H1 (cell line): ENCODE results near the gene KIF26B. TPM values are rescaled to one million over a fixed set of nuclear protein-coding genes. Genes with fewer than 3 reads are reported as not detected.

Source experiments
- CTCF ChIA-PET: fragments of 300-600 bp; sonication (Branson Sonifier 250); formaldehyde crosslinking; loops from one replicate; lab custom pipeline; 2021; ENCODE audit not compliant: partially characterized antibody; lab: Charles Lee
- POLR2A ChIA-PET: fragments of 300-600 bp; sonication (Branson Sonifier 250); formaldehyde crosslinking; loops from one replicate; lab custom pipeline; 2021; ENCODE audit warnings: inconsistent platforms; ENCODE audit not compliant: partially characterized antibody; lab: Charles Lee
- DNase-seq, 2 experiments: peaks; one replicate each; pipeline versions ENCODE4 v3.0.0 to v3.0.0-alpha.2; 2010 to 2022; ENCODE audit warnings: low spot score in 2 of 2, low read depth in 1 of 2, mixed read lengths in 1 of 2
- FAIRE-seq: peaks from 2 replicates; lab custom pipeline; 2011; peaks lifted over from hg19 to GRCh38; lab: Jason Lieb, UNC
- H2AFZ ChIP-seq: 2 replicates; pipeline ENCODE4 v1.8.1; 2012; ENCODE audit warnings: low read length, inconsistent platforms
- H2AK5ac ChIP-seq: 2 replicates; pipeline ENCODE4 v1.6.1; 2013; ENCODE audit warnings: low read depth, low read length
- H2BK120ac ChIP-seq: replicated peaks from 2 replicates; pipeline ENCODE3; 2013; ENCODE audit warnings: low read depth, low read length, inconsistent platforms
- H2BK12ac ChIP-seq: 2 replicates; pipeline ENCODE4 v1.6.1; 2013; ENCODE audit warnings: low read depth, low read length
- H2BK15ac ChIP-seq: 2 replicates; pipeline ENCODE4 v1.6.1; 2013; ENCODE audit warnings: low read length
- H2BK20ac ChIP-seq: 2 replicates; pipeline ENCODE4 v1.6.1; 2013; ENCODE audit warnings: low read length
- H2BK5ac ChIP-seq: 2 replicates; pipeline ENCODE4 v1.6.1; 2013; ENCODE audit warnings: low read depth, low read length
- H3K14ac ChIP-seq: 2 replicates; pipeline ENCODE4 v1.6.1; 2013; ENCODE audit warnings: inconsistent platforms; ENCODE audit not compliant: insufficient read length
- H3K18ac ChIP-seq: 2 replicates; pipeline ENCODE4 v1.6.1; 2013; ENCODE audit warnings: low read length; ENCODE audit errors: extremely low read depth
- H3K23ac ChIP-seq: 2 replicates; pipeline ENCODE4 v1.6.1; 2013; ENCODE audit warnings: inconsistent platforms; ENCODE audit not compliant: insufficient read length
- H3K23me2 ChIP-seq: 2 replicates; pipeline ENCODE4 v1.6.1; 2013; ENCODE audit warnings: low read depth, low read length
- H3K27ac ChIP-seq: 2 replicates; pipeline ENCODE4 v1.6.1; 2011; ENCODE audit warnings: low read depth, low read length, inconsistent platforms
- H3K27me3 ChIP-seq, 4 experiments: replicated peaks in 1 of 4; 1 replicate in 1 of 4; 2 replicates in 3 of 4; pipeline versions ENCODE4 v1.6.1 to v1.8.1; 2011 to 2013; ENCODE audit warnings: low read length in 3 of 4, mild to moderate bottlenecking in 3 of 4, inconsistent platforms in 2 of 4, mixed read lengths in 2 of 4, moderate library complexity in 1 of 4; ENCODE audit not compliant: control insufficient read depth in 3 of 4, insufficient read depth in 3 of 4; ENCODE audit errors: extremely low read depth in 1 of 4
- H3K36me3 ChIP-seq, 4 experiments: 2 replicates each; pipeline versions ENCODE4 v1.6.1 to v1.8.1; 2011 to 2013; ENCODE audit warnings: mild to moderate bottlenecking in 4 of 4, low read length in 3 of 4, moderate library complexity in 2 of 4, control low read depth in 1 of 4, inconsistent platforms in 1 of 4; ENCODE audit not compliant: insufficient read depth in 4 of 4, control insufficient read depth in 2 of 4
- H3K4ac ChIP-seq: replicated peaks from 2 replicates; pipeline ENCODE3; 2013; ENCODE audit warnings: low read length, low read depth, mixed read lengths, inconsistent platforms; ENCODE audit not compliant: insufficient read length
- H3K4me1 ChIP-seq, 4 experiments: replicated peaks in 1 of 4; 1 replicate in 1 of 4; 2 replicates in 3 of 4; pipeline versions ENCODE4 v1.6.1 to v1.8.1; 2011 to 2013; ENCODE audit warnings: low read length in 3 of 4, inconsistent platforms in 2 of 4, mixed read lengths in 1 of 4; ENCODE audit not compliant: insufficient read depth in 4 of 4, control insufficient read depth in 3 of 4
- H3K4me2 ChIP-seq, 2 experiments: 2 replicates each; pipeline versions ENCODE4 v1.6.1 to v1.8.1; 2011 to 2013; ENCODE audit warnings: low read depth in 2 of 2, low read length in 2 of 2, control low read depth in 1 of 2, inconsistent platforms in 1 of 2, mild to moderate bottlenecking in 1 of 2; ENCODE audit not compliant: insufficient read depth in 1 of 2
- H3K4me3 ChIP-seq, 4 experiments: fragments of 200-600, 300-600 bp in 1 of 4; sonication (generic), shearing (Covaris generic), sonication (Bioruptor Twin) in 1 of 4; 2 replicates each; pipeline versions ENCODE4 v1.5.1 to v1.8.1; 2011 to 2016; ENCODE audit warnings: low read length in 4 of 4, low read depth in 3 of 4, control low read depth in 2 of 4, inconsistent platforms in 2 of 4, mild to moderate bottlenecking in 2 of 4, mixed read lengths in 1 of 4, moderate library complexity in 1 of 4; ENCODE audit not compliant: insufficient read depth in 2 of 4; ENCODE audit errors: extremely low read depth in 1 of 4
- H3K56ac ChIP-seq: replicated peaks from 2 replicates; pipeline ENCODE3; 2013; ENCODE audit warnings: low read depth, mild to moderate bottlenecking, mixed read lengths, low read length, inconsistent platforms; ENCODE audit not compliant: insufficient read length
- H3K79me1 ChIP-seq: 2 replicates; pipeline ENCODE4 v1.6.1; 2013; ENCODE audit warnings: low read depth, low read length, control low read depth
- H3K79me2 ChIP-seq, 2 experiments: 2 replicates each; pipeline versions ENCODE4 v1.6.1 to v1.8.1; 2012 to 2013; ENCODE audit warnings: low read length in 2 of 2, mild to moderate bottlenecking in 2 of 2, inconsistent platforms in 1 of 2; ENCODE audit not compliant: insufficient read depth in 2 of 2, control insufficient read depth in 1 of 2
- H3K9ac ChIP-seq, 4 experiments: replicated peaks in 1 of 4; 1 replicate in 1 of 4; 2 replicates in 3 of 4; pipeline versions ENCODE4 v1.6.1 to v1.8.1; 2011 to 2013; ENCODE audit warnings: low read depth in 3 of 4, low read length in 3 of 4, control low read depth in 2 of 4, mild to moderate bottlenecking in 2 of 4, moderate library complexity in 2 of 4, inconsistent platforms in 1 of 4; ENCODE audit errors: extremely low read depth in 1 of 4
- H3K9me3 ChIP-seq, 2 experiments: 2 replicates each; pipeline versions ENCODE4 v1.6.1 to v1.8.1; 2012 to 2013; ENCODE audit warnings: mild to moderate bottlenecking in 2 of 2, moderate library complexity in 2 of 2, control low read depth in 1 of 2, inconsistent platforms in 1 of 2, low read depth in 1 of 2, low read length in 1 of 2, mixed read lengths in 1 of 2; ENCODE audit not compliant: insufficient read depth in 2 of 2
- H4K20me1 ChIP-seq, 2 experiments: replicated peaks in 1 of 2; 2 replicates each; pipeline versions ENCODE3 to v1.8.1; 2011 to 2013; ENCODE audit warnings: inconsistent platforms in 2 of 2, low read length in 2 of 2, mild to moderate bottlenecking in 1 of 2; ENCODE audit not compliant: insufficient read depth in 2 of 2, control insufficient read depth in 1 of 2
- H4K5ac ChIP-seq: 2 replicates; pipeline ENCODE4 v1.6.1; 2013; ENCODE audit warnings: low read length, low read depth, mixed read lengths, inconsistent platforms; ENCODE audit not compliant: insufficient read length
- H4K8ac ChIP-seq: 2 replicates; pipeline ENCODE4 v1.8.0; 2013; ENCODE audit warnings: mild to moderate bottlenecking, moderate library complexity, low read length, inconsistent platforms; ENCODE audit not compliant: insufficient read depth; ENCODE audit errors: extremely low read depth
- H4K91ac ChIP-seq: replicated peaks from 2 replicates; pipeline ENCODE3; 2013; ENCODE audit warnings: low read length, mixed read lengths, inconsistent platforms; ENCODE audit not compliant: insufficient read length
- WGBS, 2 experiments: shearing (Covaris generic) in 1 of 2; methylation state at CpG; one replicate each; pipeline versions ENCODE4 v1.1.6 to v1.1.7; 2013 to 2015; ENCODE audit warnings: low lambda C conversion rate in 2 of 2, mixed read lengths in 2 of 2, inconsistent platforms in 1 of 2, low coverage in 1 of 2, missing lambda C conversion rate in 1 of 2; ENCODE audit not compliant: insufficient replicate concordance in 2 of 2, insufficient coverage in 1 of 2, insufficient read length in 1 of 2; ENCODE audit errors: extremely low coverage in 1 of 2, missing lambda C conversion rate in 1 of 2; 5-methylcytosine and 5-hydroxymethylcytosine counted together
- polyA plus RNA-seq, 7 experiments: library from polyadenylated mRNA; depleted of rRNA in 3 of 7; stranded (reverse) in 5 of 7; unstranded in 2 of 7; fragments of >200 nt in 5 of 7; fragments of 200-250 nt in 2 of 7; gene quantifications; 1 replicate in 5 of 7; 2 replicates in 1 of 7; 4 replicates in 1 of 7; pipeline versions ENCODE4 v1.2.1 to v1.2.3, GENCODE V29; 2011 to 2013; ENCODE audit warnings: missing spikeins in 2 of 7, mixed read lengths in 2 of 7
- total RNA-seq: library from RNA; stranded (reverse); fragmentation: NEBNext Ultra II Directional; extraction: Animal tissue kit (Norgen Biotek cat#: 25700); gene quantifications from 2 replicates; pipeline ENCODE4 v1.2.1, GENCODE V29; 2021
- TF ChIP-seq, protein P1 (sequence below): IDR thresholded peaks from 2 replicates; pipeline ENCODE4 v1.6.1; 2012; ENCODE audit warnings: inconsistent platforms

KIF26B gene
- total and polyA plus RNA-seq, 2 of the 8 experiments (the other 6 are each of a cell fraction or from before 2014, with no cell fraction given): 0.06 to 0.28 TPM

DNA sequence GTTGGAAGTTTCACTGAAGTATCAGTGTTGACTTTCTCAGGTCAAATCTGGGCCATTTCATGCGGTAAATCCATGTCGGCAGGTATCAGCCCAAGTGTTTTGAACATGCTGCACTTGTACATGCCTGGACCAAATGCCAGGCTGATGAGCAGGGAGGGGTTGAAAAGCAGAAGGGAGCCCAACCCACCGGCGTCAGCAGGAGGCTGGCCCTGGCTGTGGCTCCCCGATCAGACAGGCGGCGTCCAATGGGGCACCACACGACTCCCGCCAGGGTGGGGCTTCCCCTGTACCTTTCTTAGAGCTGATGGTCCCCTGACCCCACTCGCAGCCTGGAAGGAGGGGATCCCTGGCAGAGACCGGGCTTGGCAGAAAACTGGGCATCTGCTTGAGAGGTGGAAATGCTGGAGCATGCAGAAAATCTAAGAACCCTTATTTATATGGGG lies 540.0 kb downstream of the KIF26B start:
- Histone ChIP-seq H3K14ac (no peak overlapping the region), H4K91ac (no peak overlapping the region)
- TF ChIP-seq, protein P1, sequence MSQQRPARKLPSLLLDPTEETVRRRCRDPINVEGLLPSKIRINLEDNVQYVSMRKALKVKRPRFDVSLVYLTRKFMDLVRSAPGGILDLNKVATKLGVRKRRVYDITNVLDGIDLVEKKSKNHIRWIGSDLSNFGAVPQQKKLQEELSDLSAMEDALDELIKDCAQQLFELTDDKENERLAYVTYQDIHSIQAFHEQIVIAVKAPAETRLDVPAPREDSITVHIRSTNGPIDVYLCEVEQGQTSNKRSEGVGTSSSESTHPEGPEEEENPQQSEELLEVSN: no peak
- TF ChIP-seq, all 59 proteins: peak for 0
- H2BK15ac ChIP-seq: no peak overlapping the region
- H2AK5ac ChIP-seq: no peak overlapping the region
- no peaks in the 10 kb centered on the region for H3K79me2 ChIP-seq
- no peaks in the 10 kb centered on the region for H3K79me1 ChIP-seq
- POLR2A ChIA-PET: no interaction called here
- no peaks in the 10 kb centered on the region for H3K27me3 ChIP-seq
- H3K4ac ChIP-seq: no peak overlapping the region
- H3K4me2 ChIP-seq: no peak overlapping the region
- H2BK120ac ChIP-seq: no peak overlapping the region
- H3K36me3 ChIP-seq: no peaks in the 10 kb centered on the region
- WGBS, 2 experiments: 75% methylated on average over 11 of the region's 11 CpGs; no CpG with 5 or more reads in 1 of the 2 experiments
- no peak overlapping the region for H2BK20ac ChIP-seq
- no peak overlapping the region for H4K8ac ChIP-seq
- H3K56ac ChIP-seq: no peak overlapping the region
- no peaks in the 10 kb centered on the region for H3K23me2 ChIP-seq
- H2BK12ac ChIP-seq: no peak overlapping the region
- H4K20me1 ChIP-seq: no peaks in the 10 kb centered on the region
- no peak overlapping the region for H2AFZ ChIP-seq
- no peak overlapping the region for H3K18ac ChIP-seq
- H2BK5ac ChIP-seq: no peak overlapping the region
- CTCF ChIA-PET: interaction anchor here (0.6 to 2.1 kb wide), 4 partner anchors 9 to 350 kb away, joined by 3 to 6 read pairs (median 3); no protein-coding TSS in a partner anchor
- no peak overlapping the region for H3K9ac ChIP-seq
- no peaks in the 10 kb centered on the region for H3K4me1 ChIP-seq
- H4K5ac ChIP-seq: no peak overlapping the region
- H3K27ac ChIP-seq: no peak overlapping the region
- no peaks in the 10 kb centered on the region for H3K9me3 ChIP-seq
- no peak overlapping the region for H3K4me3 ChIP-seq
- no peak overlapping the region for H3K23ac ChIP-seq
- DNase-seq (no peak), FAIRE-seq (no peak)
